ENCODE results near the gene MRPL12. TPM values are rescaled to one million over a fixed set of nuclear protein-coding genes. Genes with fewer than 3 reads are reported as not detected.

MRPL12 gene
- total RNA-seq, 4 donors from 2014 or later, result 0.77 to 72.9 (median 19.5) TPM

GRCh38 chr17:81716674-81716996 is 13.5 kb downstream of the MRPL12 start:
- Histone ChIP-seq H3K27ac (no peak overlapping the region), H3K4me3 (no peak overlapping the region), H3K9me3 (no peaks in the 10 kb centered on the region), H3K4me1 (peaks cover 0 to 6% of the 10 kb centered on the region in 2 donors), H3K36me3 (no peaks in the 10 kb centered on the region), H3K27me3 (no peaks in the 10 kb centered on the region)
- DNase-seq, result no peak
- TF ChIP-seq POLR2A (IDR thresholded peaks at IDR 0.05), result no peak
- no peak for TF ChIP-seq CTCF (IDR thresholded peaks at IDR 0.05)
- intact Hi-C loops (cut with DNase I; ENCODE audit: low total_unique reads), result no loop called here

GRCh38 chr17:81717049-81717765 is 14.0 kb downstream of the MRPL12 start:
- H3K36me3 ChIP-seq, result no peaks in the 10 kb centered on the region
- TF ChIP-seq POLR2A (IDR thresholded peaks at IDR 0.05) (no peak), CTCF (IDR thresholded peaks at IDR 0.05) (no peak)
- H3K27me3 ChIP-seq, result no peaks in the 10 kb centered on the region
- H3K9me3 ChIP-seq, result no peaks in the 10 kb centered on the region
- no peak for DNase-seq
- H3K27ac ChIP-seq, result no peak overlapping the region
- intact Hi-C loops (cut with DNase I; ENCODE audit: low total_unique reads), result no loop called here
- H3K4me1 ChIP-seq, result peaks cover 0 to 6% of the 10 kb centered on the region in 2 donors
- H3K4me3 ChIP-seq, result no peak overlapping the region

- no peaks in the 10 kb centered on the region for H3K9me3 ChIP-seq
- no peak overlapping the region for H3K27ac ChIP-seq
- no peak for TF ChIP-seq CTCF (IDR thresholded peaks at IDR 0.05)
- no peak for TF ChIP-seq POLR2A (IDR thresholded peaks at IDR 0.05)
- H3K4me1 ChIP-seq, result peaks cover 0 to 2% of the 10 kb centered on the region in 2 donors
- no peaks in the 10 kb centered on the region for H3K27me3 ChIP-seq
- no peak overlapping the region for H3K4me3 ChIP-seq
- intact Hi-C loops (cut with DNase I; ENCODE audit: low total_unique reads), result no loop called here
- H3K36me3 ChIP-seq, result no peaks in the 10 kb centered on the region
- no peak for DNase-seq
Measured at GRCh38 chr17:81717766-81718089, 14.6 kb downstream of the MRPL12 start.

DNA sequence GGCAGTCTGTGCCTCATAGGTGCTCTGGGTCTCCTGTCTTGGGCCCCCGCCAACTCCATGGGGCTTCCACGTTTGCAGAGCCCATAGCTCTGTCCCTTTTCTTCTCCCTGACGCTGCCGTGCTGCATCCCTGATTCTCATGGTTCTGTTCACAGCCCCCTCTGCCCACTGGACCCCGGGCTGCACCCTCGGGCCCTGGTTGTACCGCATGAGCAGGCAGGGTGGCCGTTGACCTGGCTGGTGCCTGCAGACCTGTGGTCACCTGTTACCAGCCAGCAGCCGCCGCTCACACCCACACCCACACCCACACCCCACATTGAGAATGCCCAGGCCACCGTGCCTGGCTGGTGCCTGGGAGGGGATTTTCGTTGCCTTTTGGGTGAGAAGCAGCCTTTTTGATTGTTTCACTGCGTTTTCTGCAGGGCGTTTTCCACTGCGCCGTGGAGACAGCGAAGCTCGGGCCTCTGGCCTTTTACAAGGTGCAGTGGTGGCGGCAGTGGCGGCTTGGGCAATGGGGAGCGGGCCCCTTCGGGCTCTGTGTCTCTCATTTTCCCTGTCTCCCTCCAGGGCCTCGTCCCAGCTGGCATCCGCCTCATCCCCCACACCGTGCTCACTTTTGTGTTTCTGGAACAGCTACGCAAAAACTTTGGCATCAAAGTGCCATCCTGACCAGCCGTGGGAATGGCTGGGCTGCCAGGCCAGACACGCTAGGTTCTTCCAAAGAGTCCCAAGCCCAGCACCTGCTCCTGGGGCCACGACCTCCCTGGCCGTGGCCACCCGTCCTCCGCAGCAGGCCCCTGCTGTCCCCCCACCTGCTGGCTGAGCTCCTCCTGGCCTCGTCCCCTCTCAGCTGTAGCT is 16.5 kb downstream of the MRPL12 start:
- Histone ChIP-seq H3K4me3 (no peak overlapping the region), H3K4me1 (no peaks in the 10 kb centered on the region), H3K27ac (no peak overlapping the region), H3K9me3 (no peaks in the 10 kb centered on the region), H3K36me3 (no peaks in the 10 kb centered on the region), H3K27me3 (no peaks in the 10 kb centered on the region)
- TF ChIP-seq CTCF (IDR thresholded peaks at IDR 0.05) (no peak), POLR2A (IDR thresholded peaks at IDR 0.05) (no peak)
- no peak for DNase-seq
- intact Hi-C loops (cut with DNase I; ENCODE audit: low total_unique reads), result no loop called here

All from uterus (tissue), 4 donors.